CD4-positive, alpha-beta T cell treated with Interferon gamma for 1 hour (primary cell): ENCODE measurements around the gene EBP.

Experiments
- DNase-seq: peaks from one replicate; pipeline ENCODE4 v3.0.0-alpha.2; 2020

Gene EBP

DNA sequence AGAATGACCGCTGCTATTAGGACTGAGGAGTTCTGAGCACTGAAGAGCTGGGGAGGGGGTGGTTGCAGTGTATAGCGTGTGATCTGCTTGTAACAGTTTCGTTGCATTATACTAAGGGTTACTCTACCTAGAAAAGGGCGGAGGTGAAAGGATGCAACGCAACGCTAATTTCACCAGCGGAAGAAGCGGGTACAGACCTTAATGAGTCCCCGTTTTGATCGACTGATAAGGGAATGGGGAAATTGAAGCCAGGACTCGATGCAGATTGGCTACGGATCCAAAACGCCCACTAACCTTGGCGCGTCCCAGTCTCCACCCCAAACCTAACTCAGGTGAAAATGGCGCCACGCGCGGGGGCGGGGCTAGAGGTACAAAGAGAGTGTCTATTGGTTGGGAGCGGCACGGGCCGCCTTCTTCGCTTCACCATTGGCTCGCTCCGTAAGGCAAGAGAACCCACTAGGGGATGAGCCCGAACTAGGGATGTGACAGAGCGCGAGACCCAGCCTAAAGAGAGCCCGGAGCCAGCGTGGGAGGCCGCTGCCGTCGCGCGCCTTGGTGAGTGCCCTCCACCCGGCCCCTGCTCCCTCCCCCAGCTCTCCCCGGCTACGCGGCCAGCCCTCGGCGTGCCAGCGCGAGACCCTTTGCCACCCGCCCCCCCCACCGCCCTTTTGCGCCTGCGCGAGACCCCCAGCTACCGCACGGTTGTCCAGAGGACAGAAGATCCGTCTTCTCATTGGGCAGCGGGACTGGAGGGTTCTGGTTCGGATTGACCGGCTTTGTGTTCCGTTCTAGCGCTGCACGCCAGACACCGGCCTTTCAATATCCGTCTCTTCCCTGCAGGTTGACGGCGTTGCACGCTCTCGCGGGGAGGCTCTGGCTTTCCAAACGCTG, at the start of gene EBP:
TSS of gene EBP (plus strand) at position 456 of the 891 bp plus-strand sequence. CDS start 1,964 bp downstream, outside the sequence.
- DNase-seq: peak; percentile 95

DNA sequence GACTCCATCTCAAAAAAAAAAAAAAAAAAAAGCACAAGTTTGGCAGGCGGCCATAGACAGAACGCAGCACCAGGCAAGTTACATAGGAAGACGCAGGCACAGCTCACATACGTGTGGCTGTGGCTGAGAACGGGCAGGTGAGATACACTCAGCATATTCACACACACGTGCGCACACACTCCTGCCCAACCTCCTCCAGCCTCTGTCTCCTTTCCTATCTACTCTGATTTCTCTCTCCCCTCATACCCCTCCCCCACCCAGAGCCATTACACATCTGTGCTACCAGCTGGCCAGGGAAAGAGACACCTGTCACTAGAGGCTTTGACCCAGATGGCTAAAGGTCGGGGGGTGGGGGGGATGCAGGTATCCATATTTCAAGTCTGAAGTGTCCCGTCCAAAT, 49.4 kb upstream of the EBP start:
- DNase-seq: no peak

DNA sequence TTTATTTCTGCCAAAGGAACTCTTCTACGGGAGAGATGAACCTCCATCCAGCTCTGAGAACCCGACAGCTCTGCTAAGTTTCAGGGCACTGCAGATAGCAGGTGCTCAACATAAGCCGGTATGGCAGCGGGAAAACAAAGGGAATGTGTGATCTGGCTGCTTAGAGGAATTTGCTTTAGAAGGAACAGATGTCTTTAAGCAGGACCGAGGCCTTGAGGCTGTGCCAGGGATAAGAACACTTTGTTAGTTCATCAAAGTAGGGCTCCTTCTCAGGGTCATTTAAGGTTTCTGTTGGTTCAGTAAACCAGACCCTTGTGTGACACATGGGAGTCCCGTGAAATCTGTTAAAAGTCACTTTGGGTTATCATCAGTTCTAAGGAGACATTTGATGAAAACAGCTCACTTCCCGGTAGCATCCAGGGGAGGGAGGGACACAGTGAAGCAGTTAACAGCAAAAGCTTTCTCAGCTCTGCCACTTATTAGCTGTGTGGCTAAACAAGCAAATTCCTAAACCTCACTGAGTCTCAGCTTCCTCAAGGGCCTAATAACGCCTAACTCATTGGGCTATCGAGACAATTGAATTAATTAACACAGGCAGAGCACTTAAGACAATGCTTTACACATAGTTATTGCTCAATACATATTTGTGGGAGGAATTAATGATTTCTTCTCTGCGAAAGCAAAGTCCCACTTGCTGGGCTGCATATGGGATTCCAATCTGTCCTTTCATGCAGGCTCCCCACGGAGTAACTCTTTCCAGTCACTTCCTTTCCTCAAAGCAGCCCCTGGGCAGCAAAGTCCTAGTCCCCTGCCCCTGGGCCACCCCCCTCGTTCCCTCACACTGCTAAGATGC, 48.5 kb upstream of the EBP start:
- no peak for DNase-seq

DNA sequence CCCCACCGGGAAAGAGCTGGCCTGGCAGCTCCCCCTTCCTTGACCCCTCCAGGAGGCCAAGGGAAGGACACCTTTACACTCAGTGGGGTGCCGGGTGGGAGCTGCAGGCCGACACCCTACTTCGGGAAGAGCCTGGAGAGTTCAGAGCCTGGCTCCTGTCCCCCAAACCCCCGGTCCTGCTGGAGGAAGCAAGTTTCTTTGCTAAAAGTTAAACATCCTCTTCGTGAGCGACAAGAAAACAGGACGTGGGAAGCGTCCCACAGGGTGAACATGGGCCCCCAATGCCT, 48.0 kb upstream of the EBP start:
- DNase-seq: no peak

- DNase-seq: no peak
Observed at GRCh38 chrX:48474127-48474526, 47.5 kb upstream of the EBP start.

DNA sequence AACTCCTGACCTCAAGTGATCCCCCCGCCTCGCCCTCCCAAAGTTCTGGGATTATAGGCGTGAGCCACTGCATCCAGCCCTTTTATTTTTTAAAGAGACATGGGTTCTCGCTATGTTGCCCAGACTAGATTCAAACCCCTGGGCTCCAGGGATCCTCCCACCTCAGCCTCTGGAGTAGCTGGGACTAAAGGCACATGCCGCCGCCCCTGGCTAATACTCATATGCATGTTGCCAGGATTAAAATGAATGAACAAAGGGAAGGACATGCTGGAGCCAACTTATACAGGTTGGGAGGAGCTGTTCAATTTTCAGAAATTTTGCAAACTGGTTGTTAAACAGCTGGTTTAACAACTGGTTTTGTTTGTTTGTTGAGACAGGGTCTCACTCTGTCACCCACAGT, 47.0 kb upstream of the EBP start:
- DNase-seq: no peak

DNA sequence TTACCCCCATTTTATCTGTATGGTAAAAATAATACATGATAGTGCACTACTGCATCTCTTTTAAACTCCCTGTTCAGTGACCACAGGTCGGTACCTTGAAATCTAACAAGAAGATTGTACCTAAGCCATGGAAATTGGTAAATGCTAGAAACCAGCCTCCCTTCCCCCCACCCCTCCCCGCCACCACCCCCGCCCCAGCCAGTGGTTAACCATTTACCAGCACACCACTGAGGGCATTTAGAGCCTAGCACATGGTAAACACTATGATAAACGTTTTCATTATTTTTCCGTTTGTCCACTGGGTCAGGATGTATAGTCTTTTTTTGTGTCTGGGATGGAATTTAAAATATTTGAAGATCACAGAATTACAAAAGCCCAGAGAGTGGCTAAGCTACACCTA, 46.3 kb upstream of the EBP start:
- no peak for DNase-seq

GRCh38 chrX:48475774-48476577, 45.6 kb upstream of the EBP start, which contains the start of gene FTSJ1:
FTSJ1 (plus strand) TSS chrX:48476199; CDS start chrX:48478048, 1,849 bp downstream.
- DNase-seq: peak; percentile 94

GRCh38 chrX:48476919-48477318, 44.7 kb upstream of the EBP start:
- no peak for DNase-seq

DNA sequence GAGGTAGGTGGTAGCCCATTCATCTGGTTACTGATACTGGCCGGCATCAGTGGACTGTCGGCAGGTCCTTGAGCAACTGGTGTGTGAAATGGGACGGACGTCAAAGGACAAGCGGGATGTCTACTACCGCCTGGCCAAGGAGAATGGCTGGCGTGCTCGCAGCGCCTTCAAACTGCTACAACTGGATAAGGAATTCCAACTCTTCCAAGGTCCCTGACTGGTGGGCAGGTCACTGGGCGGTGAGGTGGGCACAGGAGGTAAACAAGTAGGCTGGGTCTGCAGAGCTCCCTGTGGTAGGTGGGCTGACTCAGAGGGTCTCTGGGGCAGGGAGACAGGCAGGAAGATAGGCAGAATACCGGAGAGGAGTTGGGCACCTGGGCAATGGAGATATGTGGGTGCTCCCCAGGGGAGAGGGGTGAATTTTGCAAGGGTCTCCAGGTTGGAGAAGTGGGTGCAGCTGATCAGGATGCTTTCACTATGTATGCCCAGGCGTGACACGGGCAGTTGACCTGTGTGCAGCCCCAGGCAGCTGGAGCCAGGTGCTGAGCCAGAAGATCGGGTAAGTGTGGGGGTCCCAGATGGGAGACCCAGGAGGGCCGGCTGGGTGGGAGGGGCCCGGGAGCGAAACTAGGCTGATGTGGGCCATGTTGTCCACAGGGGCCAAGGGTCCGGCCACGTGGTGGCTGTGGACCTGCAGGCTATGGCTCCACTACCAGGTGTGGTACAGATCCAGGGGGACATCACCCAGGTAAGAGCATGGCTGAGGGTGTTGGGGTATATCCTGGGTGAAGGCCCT, 43.5 kb upstream of the EBP start:
- no peak for DNase-seq

DNA sequence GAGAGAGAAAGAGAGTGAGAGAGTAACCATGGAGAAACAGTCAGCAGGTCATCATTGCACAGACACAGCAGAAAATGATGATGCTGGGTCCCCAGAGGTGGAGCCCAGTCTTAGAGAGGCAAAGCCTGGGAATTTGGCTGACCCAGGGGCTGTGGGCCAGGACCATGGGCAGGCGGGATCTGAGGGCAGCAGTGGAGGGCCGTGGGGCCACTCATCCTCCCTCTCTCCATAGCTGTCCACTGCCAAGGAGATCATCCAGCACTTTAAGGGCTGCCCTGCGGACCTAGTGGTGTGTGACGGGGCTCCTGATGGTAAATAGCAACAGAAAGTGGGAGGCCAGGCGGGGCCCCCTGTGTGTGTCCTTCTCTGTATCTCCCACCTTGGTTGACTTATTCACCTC, 42.8 kb upstream of the EBP start:
- no peak for DNase-seq

GRCh38 chrX:48480142-48480541, 41.5 kb upstream of the EBP start:
- DNase-seq: no peak

DNA sequence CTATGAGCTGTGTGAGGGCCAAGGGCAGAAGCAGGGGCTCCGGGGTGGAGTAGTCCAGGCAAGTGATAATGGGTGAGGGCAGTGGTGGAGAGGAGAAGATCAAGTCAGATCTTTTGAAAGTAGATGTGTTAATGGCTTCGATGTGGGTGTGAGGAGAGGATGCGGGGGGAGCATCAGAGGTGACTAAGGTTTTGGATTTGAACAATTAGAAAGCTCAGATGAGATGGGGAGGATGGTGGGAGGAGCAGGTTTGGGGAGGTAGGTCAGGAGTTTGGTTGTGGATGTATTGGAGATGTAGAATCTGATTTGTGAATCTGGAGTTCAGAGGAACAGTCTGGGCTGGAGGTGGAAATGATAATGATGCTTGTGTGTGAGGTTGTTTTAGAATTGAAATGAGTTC, 41.0 kb upstream of the EBP start:
- DNase-seq: no peak

GRCh38 chrX:48482526-48482925, 39.1 kb upstream of the EBP start:
- no peak for DNase-seq

GRCh38 chrX:48487362-48487798, 34.2 kb upstream of the EBP start:
- peak; percentile 37 for DNase-seq

GRCh38 chrX:48488034-48488433, 33.6 kb upstream of the EBP start:
- DNase-seq: no peak

- DNase-seq: no peak
Observed at GRCh38 chrX:48489296-48489695, 32.3 kb upstream of the EBP start.

- no peak for DNase-seq
Observed at GRCh38 chrX:48489892-48490291, 31.7 kb upstream of the EBP start.

- no peak for DNase-seq
Observed at GRCh38 chrX:48490661-48491060, 30.9 kb upstream of the EBP start.

GRCh38 chrX:48491809-48492208, 29.8 kb upstream of the EBP start:
- no peak for DNase-seq

- no peak for DNase-seq
Observed at GRCh38 chrX:48492293-48492910, 29.2 kb upstream of the EBP start.

DNA sequence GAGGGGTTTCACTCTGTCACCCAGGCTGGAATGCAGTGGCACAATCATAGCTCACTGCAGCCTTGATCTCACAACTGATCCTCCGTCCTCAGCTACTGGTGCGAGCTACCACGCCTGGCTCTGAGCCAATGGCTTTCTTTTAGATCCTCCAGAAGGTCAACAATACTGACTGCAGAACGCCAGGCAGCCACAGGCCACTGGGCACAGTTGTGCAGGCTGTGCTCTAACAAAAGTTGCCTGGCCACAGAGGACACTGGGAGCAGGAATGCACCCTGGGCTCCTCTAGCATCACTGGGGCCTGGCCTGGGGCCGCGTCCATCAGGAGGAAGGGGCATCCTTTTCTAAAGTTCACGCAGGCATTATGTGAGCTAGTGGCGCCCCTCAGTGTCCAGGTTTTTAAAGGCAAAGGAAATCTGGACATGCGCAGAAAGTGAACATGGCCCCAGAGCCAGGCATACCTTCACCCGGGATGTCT, 27.7 kb upstream of the EBP start:
- no peak for DNase-seq
